ENCODE measurements around the gene FAM131C. TPM values are rescaled to one million over a fixed set of nuclear protein-coding genes. Genes with fewer than 3 reads are reported as not detected.

The FAM131C gene
- total RNA-seq, 2 experiments from 2014 or later, result 0.67 to 1.1 TPM

GRCh38 chr1:16080422-16081150 lies 7.1 kb upstream of the FAM131C start:
- Mint-ChIP-seq H3K4me3 (no peak overlapping the region), H3K9me3 (no peaks in the 10 kb centered on the region), H3K27me3 (no peaks in the 10 kb centered on the region), H3K4me1 (peaks cover 6% of the 10 kb centered on the region), H3K36me3 (ENCODE audit: low read depth) (no peaks in the 10 kb centered on the region), H3K27ac (no peak overlapping the region)
- CTCF ChIA-PET, result interaction anchor here (0.6 to 2.3 kb wide), 6 partner anchors 11 to 554 kb away, joined by 3 to 18 read pairs (median 4); partner anchors contain the start of gene DNAJC16
- POLR2A ChIA-PET, result interaction anchor here (1.0 kb wide), 1 partner anchor 101 kb away, joined by 3 read pairs; no protein-coding TSS in a partner anchor
- DNase-seq, result no peak

- peaks cover 9% of the 10 kb centered on the region for H3K4me1 Mint-ChIP-seq
- no peaks in the 10 kb centered on the region for H3K9me3 Mint-ChIP-seq
- H3K4me3 Mint-ChIP-seq, result peak overlapping the region; percentile 65
- peak overlapping the region; percentile 86 for H3K27ac Mint-ChIP-seq
- CTCF ChIA-PET, result interaction anchor here (0.5 to 2.4 kb wide), 42 partner anchors 8 to 544 kb away, joined by 3 to 18 read pairs (median 4); no protein-coding TSS in a partner anchor
- DNase-seq, result peak; percentile 73
- peaks cover 5% of the 10 kb centered on the region for H3K27me3 Mint-ChIP-seq
- H3K36me3 Mint-ChIP-seq (ENCODE audit: low read depth), result no peaks in the 10 kb centered on the region
- POLR2A ChIA-PET, result interaction anchor here (1.0 kb wide), 1 partner anchor 102 kb away, joined by 3 read pairs; no protein-coding TSS in a partner anchor
Observed at GRCh38 chr1:16078925-16079656, 5.6 kb upstream of the FAM131C start.

- ChIA-PET POLR2A (no interaction called here), CTCF (interaction anchor here (0.9 to 2.4 kb wide), 12 partner anchors 7 to 285 kb away, joined by 3 to 15 read pairs (median 5); no protein-coding TSS in a partner anchor)
- peaks cover 14% of the 10 kb centered on the region for H3K4me1 Mint-ChIP-seq
- peaks cover 12% of the 10 kb centered on the region for H3K27me3 Mint-ChIP-seq
- no peaks in the 10 kb centered on the region for H3K36me3 Mint-ChIP-seq (ENCODE audit: low read depth)
- DNase-seq, result no peak
- H3K27ac Mint-ChIP-seq, result no peak overlapping the region
- no peak overlapping the region for H3K4me3 Mint-ChIP-seq
- no peaks in the 10 kb centered on the region for H3K9me3 Mint-ChIP-seq
Observed at GRCh38 chr1:16077406-16078245, 4.2 kb upstream of the FAM131C start.

- DNase-seq, result no peak
- Mint-ChIP-seq H3K27ac (no peak overlapping the region), H3K36me3 (ENCODE audit: low read depth) (no peaks in the 10 kb centered on the region), H3K9me3 (no peaks in the 10 kb centered on the region), H3K4me3 (no peak overlapping the region), H3K4me1 (peaks cover 14% of the 10 kb centered on the region), H3K27me3 (peaks cover 20% of the 10 kb centered on the region)
- CTCF ChIA-PET, result no interaction called here
- POLR2A ChIA-PET, result no interaction called here
Observed at GRCh38 chr1:16076865-16077238, 3.4 kb upstream of the FAM131C start.

GRCh38 chr1:16076031-16076864 lies 2.8 kb upstream of the FAM131C start:
- Mint-ChIP-seq H3K9me3 (no peaks in the 10 kb centered on the region), H3K36me3 (ENCODE audit: low read depth) (no peaks in the 10 kb centered on the region), H3K27ac (no peak overlapping the region), H3K4me3 (no peak overlapping the region), H3K4me1 (peaks cover 15% of the 10 kb centered on the region), H3K27me3 (peaks cover 25% of the 10 kb centered on the region)
- POLR2A ChIA-PET, result no interaction called here
- CTCF ChIA-PET, result interaction anchor here (1.3 to 1.4 kb wide), 2 partner anchors 52 to 112 kb away, joined by 3 to 4 read pairs; no protein-coding TSS in a partner anchor
- DNase-seq, result no peak

GRCh38 chr1:16075337-16076030 lies 2.0 kb upstream of the FAM131C start:
- H3K4me1 Mint-ChIP-seq, result peaks cover 22% of the 10 kb centered on the region
- no peak overlapping the region for H3K4me3 Mint-ChIP-seq
- DNase-seq, result no peak
- no peaks in the 10 kb centered on the region for H3K9me3 Mint-ChIP-seq
- CTCF ChIA-PET, result interaction anchor here (1.3 to 1.4 kb wide), 2 partner anchors 53 to 113 kb away, joined by 3 to 4 read pairs; no protein-coding TSS in a partner anchor
- no peak overlapping the region for H3K27ac Mint-ChIP-seq
- H3K27me3 Mint-ChIP-seq, result peaks cover 26% of the 10 kb centered on the region
- no peaks in the 10 kb centered on the region for H3K36me3 Mint-ChIP-seq (ENCODE audit: low read depth)
- POLR2A ChIA-PET, result no interaction called here

- H3K4me3 Mint-ChIP-seq, result peak overlapping the region; percentile 64
Observed at GRCh38 chr1:16074217-16074616, 766 bp upstream of the FAM131C start.

GRCh38 chr1:16072616-16073484 lies 601 bp downstream of the FAM131C start:
- Mint-ChIP-seq H3K4me3 (peak overlapping the region; percentile 13), H3K36me3 (ENCODE audit: low read depth) (no peaks in the 10 kb centered on the region), H3K27ac (no peak overlapping the region), H3K4me1 (peaks cover 30% of the 10 kb centered on the region), H3K27me3 (peaks cover 28% of the 10 kb centered on the region), H3K9me3 (no peaks in the 10 kb centered on the region)
- DNase-seq, result no peak
- ChIA-PET POLR2A (no interaction called here), CTCF (interaction anchor here (0.6 to 1.4 kb wide), 11 partner anchors 10 to 236 kb away, joined by 3 to 4 read pairs (median 3); no protein-coding TSS in a partner anchor)

More at GRCh38 chr1:16074217-16074616, 766 bp upstream of the FAM131C start:
- POLR2A ChIA-PET, result no interaction called here
- no peak overlapping the region for H3K27ac Mint-ChIP-seq
- H3K27me3 Mint-ChIP-seq, result peaks cover 26% of the 10 kb centered on the region
- H3K4me1 Mint-ChIP-seq, result peaks cover 29% of the 10 kb centered on the region
- no peaks in the 10 kb centered on the region for H3K9me3 Mint-ChIP-seq
- CTCF ChIA-PET, result interaction anchor here (0.8 to 1.2 kb wide), 3 partner anchors 9 to 126 kb away, joined by 3 to 4 read pairs (median 4); no protein-coding TSS in a partner anchor
- H3K36me3 Mint-ChIP-seq (ENCODE audit: low read depth), result no peaks in the 10 kb centered on the region
- DNase-seq, result no peak

- no peak for DNase-seq
- CTCF ChIA-PET, result interaction anchor here (1.4 kb wide), 2 partner anchors 11 to 167 kb away, joined by 3 read pairs; no protein-coding TSS in a partner anchor
- POLR2A ChIA-PET, result no interaction called here
- Mint-ChIP-seq H3K36me3 (ENCODE audit: low read depth) (no peaks in the 10 kb centered on the region), H3K4me1 (peaks cover 35% of the 10 kb centered on the region), H3K27ac (no peak overlapping the region), H3K4me3 (no peak overlapping the region), H3K27me3 (peaks cover 28% of the 10 kb centered on the region), H3K9me3 (no peaks in the 10 kb centered on the region)
Observed at GRCh38 chr1:16072095-16072494, 1.4 kb downstream of the FAM131C start.

- no peaks in the 10 kb centered on the region for H3K36me3 Mint-ChIP-seq (ENCODE audit: low read depth)
- H3K4me1 Mint-ChIP-seq, result peaks cover 35% of the 10 kb centered on the region
- no peak overlapping the region for H3K4me3 Mint-ChIP-seq
- no peak for DNase-seq
- peaks cover 28% of the 10 kb centered on the region for H3K27me3 Mint-ChIP-seq
- H3K9me3 Mint-ChIP-seq, result no peaks in the 10 kb centered on the region
- POLR2A ChIA-PET, result no interaction called here
- no peak overlapping the region for H3K27ac Mint-ChIP-seq
- CTCF ChIA-PET, result interaction anchor here (1.4 to 2.6 kb wide), 2 partner anchors 7 to 167 kb away, joined by 3 to 10 read pairs; no protein-coding TSS in a partner anchor
Observed at GRCh38 chr1:16071614-16072013, 1.8 kb downstream of the FAM131C start.
